Testis (tissue), 3 donors: ENCODE measurements around the gene LCE2A. TPM values are rescaled to one million over a fixed set of nuclear protein-coding genes. Genes with fewer than 3 reads are reported as not detected.
"Not testable (repeated sequence)": the region's sequence is repeated elsewhere in the genome, so short reads cannot be mapped to it uniquely, and the experiment has no call there.

Source experiments
- DNase-seq: peaks from one replicate; pipeline ENCODE4 v3.0.0-alpha.2; 2019
- H3K27ac ChIP-seq, 2 donors: fragments of 200-600 bp; sonication (generic); one replicate each; pipeline ENCODE4 v1.5.1; 2019
- H3K27me3 ChIP-seq: fragments of 200-600 bp; sonication (generic); one replicate; pipeline ENCODE4 v1.5.1; 2019
- H3K36me3 ChIP-seq: fragments of 200-600 bp; sonication (generic); one replicate; pipeline ENCODE4 v1.5.1; 2017; ENCODE audit warnings: low read depth; ENCODE audit errors: missing control alignments
- H3K4me1 ChIP-seq: fragments of 200-600 bp; sonication (generic); one replicate; pipeline ENCODE4 v1.5.1; 2019
- H3K4me3 ChIP-seq, 2 donors: fragments of 200-600 bp; sonication (generic); one replicate each; pipeline ENCODE4 v1.5.1; 2017 to 2019
- H3K9me3 ChIP-seq: fragments of 200-600 bp; sonication (generic); one replicate; pipeline ENCODE4 v1.5.1; 2017
- POLR2A ChIP-seq: fragments of 450-650 bp; IDR thresholded peaks from one replicate; pipeline ENCODE4 v1.6.1; 2017; ENCODE audit warnings: antibody characterized with exemption, mild to moderate bottlenecking, moderate library complexity
- WGBS, 2 donors: methylation state at CpG; one replicate each; pipeline ENCODE4 v1.1.5; 2018; 5-methylcytosine and 5-hydroxymethylcytosine counted together
- intact Hi-C: fragments of 100-400 bp; cut with DNase I; formaldehyde crosslinking; loops from one replicate; pipeline ENCODE4 v1.15.1; 2023; ENCODE audit warnings: low total_unique reads
- polyA plus RNA-seq: library from polyadenylated mRNA; stranded (reverse); fragments of 350-450 nt; fragmentation: Illumina TruSeq; extraction: RNeasy Lipid Tissue Mini Kit (QIAGEN cat#74804); gene quantifications from one replicate; pipeline ENCODE4 v1.2.3, GENCODE V29; 2014; ENCODE audit warnings: low read depth, low replicate concordance; ENCODE audit not compliant: insufficient read depth
- total RNA-seq, 2 donors: library from RNA; depleted of rRNA; stranded (reverse); fragments of >200 nt; gene quantifications; one replicate each; pipeline ENCODE4 v1.2.3, GENCODE V29; 2016
- TF ChIP-seq, protein P1 (sequence below), 3 experiments: fragments of 450-650 bp in 2 of 3; fragments of 200-600 bp in 1 of 3; sonication (generic) in 1 of 3; IDR thresholded peaks; one replicate each; pipeline ENCODE4 v1.5.1; 2016 to 2019; ENCODE audit warnings: antibody characterized with exemption in 3 of 3, mild to moderate bottlenecking in 2 of 3, moderate library complexity in 1 of 3

LCE2A gene
- total and polyA plus RNA-seq, 3 donors from 2014 or later: not detected

GRCh38 chr1:152658649-152659048 is 39.5 kb upstream of the LCE2A start:
- WGBS, 2 donors: 90 to 94% methylated on average over 3 of the region's 3 CpGs
- TF ChIP-seq, protein P1, sequence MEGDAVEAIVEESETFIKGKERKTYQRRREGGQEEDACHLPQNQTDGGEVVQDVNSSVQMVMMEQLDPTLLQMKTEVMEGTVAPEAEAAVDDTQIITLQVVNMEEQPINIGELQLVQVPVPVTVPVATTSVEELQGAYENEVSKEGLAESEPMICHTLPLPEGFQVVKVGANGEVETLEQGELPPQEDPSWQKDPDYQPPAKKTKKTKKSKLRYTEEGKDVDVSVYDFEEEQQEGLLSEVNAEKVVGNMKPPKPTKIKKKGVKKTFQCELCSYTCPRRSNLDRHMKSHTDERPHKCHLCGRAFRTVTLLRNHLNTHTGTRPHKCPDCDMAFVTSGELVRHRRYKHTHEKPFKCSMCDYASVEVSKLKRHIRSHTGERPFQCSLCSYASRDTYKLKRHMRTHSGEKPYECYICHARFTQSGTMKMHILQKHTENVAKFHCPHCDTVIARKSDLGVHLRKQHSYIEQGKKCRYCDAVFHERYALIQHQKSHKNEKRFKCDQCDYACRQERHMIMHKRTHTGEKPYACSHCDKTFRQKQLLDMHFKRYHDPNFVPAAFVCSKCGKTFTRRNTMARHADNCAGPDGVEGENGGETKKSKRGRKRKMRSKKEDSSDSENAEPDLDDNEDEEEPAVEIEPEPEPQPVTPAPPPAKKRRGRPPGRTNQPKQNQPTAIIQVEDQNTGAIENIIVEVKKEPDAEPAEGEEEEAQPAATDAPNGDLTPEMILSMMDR (IDR thresholded peaks at IDR 0.05): no peak
- no peak for TF ChIP-seq POLR2A
- DNase-seq: no peak
- Histone ChIP-seq H3K27ac (no peak overlapping the region), H3K27me3 (no peaks in the 10 kb centered on the region), H3K4me1 (no peaks in the 10 kb centered on the region), H3K9me3 (no peaks in the 10 kb centered on the region), H3K4me3 (no peak overlapping the region), H3K36me3 (no peaks in the 10 kb centered on the region)
- intact Hi-C loops: no loop called here

- no peaks in the 10 kb centered on the region for H3K27me3 ChIP-seq
- no peaks in the 10 kb centered on the region for H3K36me3 ChIP-seq
- no peak for TF ChIP-seq POLR2A
- TF ChIP-seq, protein P1 (IDR thresholded peaks at IDR 0.05): no peak
- H3K4me3 ChIP-seq: no peak within 1 kb of the TSS
- H3K27ac ChIP-seq: no peak within 1 kb of the TSS
- DNase-seq: no peak
- H3K9me3 ChIP-seq: no peaks in the 10 kb centered on the region
- no peaks in the 10 kb centered on the region for H3K4me1 ChIP-seq
- intact Hi-C loops: no loop called here
- 80 to 82% methylated on average over 3 of the region's 3 CpGs for WGBS, 2 donors
Observed at GRCh38 chr1:152663098-152663497, 35.0 kb upstream of the LCE2A start, which contains the start of gene LCE2D. LCE2D (plus strand) TSS chr1:152663380; CDS start chr1:152664106, 726 bp downstream.

DNA sequence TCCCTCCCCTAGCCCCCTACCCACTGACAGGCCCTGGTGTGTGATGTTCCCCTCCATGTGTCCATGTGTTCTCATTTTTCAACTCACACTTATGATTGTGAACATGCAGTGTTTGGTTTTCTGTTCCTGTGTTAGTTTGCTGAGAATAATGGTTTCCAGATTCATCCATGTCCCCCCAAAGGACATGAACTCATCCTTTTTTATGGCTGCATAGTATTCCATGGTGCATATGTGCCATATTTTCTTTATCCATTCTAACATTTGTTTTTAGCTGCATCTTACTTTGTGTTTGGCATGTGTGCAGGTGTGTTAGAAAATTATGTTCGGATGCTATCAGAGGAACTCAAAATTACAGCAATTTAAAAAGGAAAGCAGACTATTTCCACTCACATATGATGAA is 32.0 kb upstream of the LCE2A start:
- 90 to 92% methylated on average over 1 of the region's 1 CpG for WGBS, 2 donors
- H3K9me3 ChIP-seq, H3K27ac ChIP-seq, H3K4me1 ChIP-seq, H3K27me3 ChIP-seq, intact Hi-C loops, H3K36me3 ChIP-seq, H3K4me3 ChIP-seq, DNase-seq: not testable (repeated sequence)

- Histone ChIP-seq H3K27ac (no peak overlapping the region), H3K4me1 (no peaks in the 10 kb centered on the region), H3K27me3 (no peaks in the 10 kb centered on the region), H3K36me3 (no peaks in the 10 kb centered on the region), H3K9me3 (no peaks in the 10 kb centered on the region), H3K4me3 (no peak overlapping the region)
- intact Hi-C loops: no loop called here
- no peak for TF ChIP-seq POLR2A
- 89% methylated on average over 5 of the region's 5 CpGs for WGBS, 2 donors
- no peak for DNase-seq
Observed at GRCh38 chr1:152667648-152668047, 30.5 kb upstream of the LCE2A start.

GRCh38 chr1:152673016-152673415 is 25.1 kb upstream of the LCE2A start:
- H3K36me3 ChIP-seq: no peaks in the 10 kb centered on the region
- H3K9me3 ChIP-seq: no peaks in the 10 kb centered on the region
- 61 to 67% methylated on average over 2 of the region's 2 CpGs for WGBS, 2 donors
- H3K4me3 ChIP-seq: no peak overlapping the region
- intact Hi-C loops: no loop called here
- no peaks in the 10 kb centered on the region for H3K27me3 ChIP-seq
- no peaks in the 10 kb centered on the region for H3K4me1 ChIP-seq
- no peak for DNase-seq
- no peak for TF ChIP-seq POLR2A
- TF ChIP-seq, protein P1 (IDR thresholded peaks at IDR 0.05): no peak
- H3K27ac ChIP-seq: no peak overlapping the region

DNA sequence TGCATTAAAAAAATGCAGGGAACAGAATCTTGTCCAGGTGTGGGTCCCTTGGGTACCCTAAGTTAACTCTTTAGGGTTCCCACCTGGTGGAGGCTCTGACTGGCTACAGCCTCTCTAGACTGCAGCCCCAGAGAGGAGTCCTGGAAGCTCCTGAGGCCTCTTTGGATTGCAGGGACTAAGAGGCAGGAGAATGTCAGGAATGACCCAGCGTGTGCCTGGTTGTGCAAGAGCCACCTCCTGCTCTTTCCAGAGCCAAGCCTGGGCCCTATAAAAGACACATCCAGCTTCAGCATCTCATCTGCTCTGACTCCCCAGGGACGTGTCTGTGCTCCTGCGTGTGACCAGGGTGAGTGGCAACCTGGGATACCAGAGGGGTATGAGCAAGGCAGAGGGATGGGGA is 23.2 kb upstream of the LCE2A start, which contains the start of gene LCE2C:
Gene LCE2C, plus strand, starts transcription at position 297 of the 400 bp plus-strand sequence. CDS start 737 bp downstream, outside the sequence.
- intact Hi-C loops, DNase-seq, H3K9me3 ChIP-seq, H3K27ac ChIP-seq, H3K36me3 ChIP-seq, H3K27me3 ChIP-seq, H3K4me1 ChIP-seq, H3K4me3 ChIP-seq: not testable (repeated sequence)
- 88% methylated on average over 3 of the region's 3 CpGs; no CpG with 5 or more reads in 1 of the 2 donors for WGBS, 2 donors
